Gastrocnemius medialis (tissue), 4 donors: ENCODE measurements around the gene TFEC.

Source experiments
- CTCF ChIP-seq, 5 experiments: fragments of 450-650 bp in 3 of 5; fragments of 200-600 bp in 2 of 5; sonication (generic) in 2 of 5; IDR thresholded peaks in 4 of 5; conservative IDR thresholded peaks in 1 of 5; 1 replicate in 4 of 5; 2 replicates in 1 of 5; pipeline ENCODE4 v1.5.1; 2016 to 2019; ENCODE audit warnings: antibody characterized with exemption in 5 of 5, mild to moderate bottlenecking in 3 of 5, moderate library complexity in 3 of 5
- POLR2A ChIP-seq, 2 donors: fragments of 450-650 bp; IDR thresholded peaks; one replicate each; pipeline ENCODE4 v1.6.1; 2017; ENCODE audit warnings: antibody characterized with exemption in 2 of 2, mild to moderate bottlenecking in 2 of 2, moderate library complexity in 2 of 2

- TF ChIP-seq CTCF (IDR thresholded peaks at IDR 0.05 in 4 of 5, conservative IDR thresholded peaks at IDR 0.05 in 1 of 5) (no peak), POLR2A (IDR thresholded peaks at IDR 0.05) (no peak)
These were observed 33.3 kb downstream of the TFEC start for GRCh38 chr7:115997221-115997620.
